H1 (cell line): ENCODE measurements around the gene LONRF2. TPM values are rescaled to one million over a fixed set of nuclear protein-coding genes. Genes with fewer than 3 reads are reported as not detected.

Source experiments
- CTCF ChIA-PET: fragments of 300-600 bp; sonication (Branson Sonifier 250); formaldehyde crosslinking; loops from one replicate; lab custom pipeline; 2021; ENCODE audit not compliant: partially characterized antibody; lab: Charles Lee
- POLR2A ChIA-PET: fragments of 300-600 bp; sonication (Branson Sonifier 250); formaldehyde crosslinking; loops from one replicate; lab custom pipeline; 2021; ENCODE audit warnings: inconsistent platforms; ENCODE audit not compliant: partially characterized antibody; lab: Charles Lee
- DNase-seq, 2 experiments: peaks; one replicate each; pipeline versions ENCODE4 v3.0.0 to v3.0.0-alpha.2; 2010 to 2022; ENCODE audit warnings: low spot score in 2 of 2, low read depth in 1 of 2, mixed read lengths in 1 of 2
- FAIRE-seq: peaks from 2 replicates; lab custom pipeline; 2011; peaks lifted over from hg19 to GRCh38; lab: Jason Lieb, UNC
- H2AFZ ChIP-seq: 2 replicates; pipeline ENCODE4 v1.8.1; 2012; ENCODE audit warnings: low read length, inconsistent platforms
- H2AK5ac ChIP-seq: 2 replicates; pipeline ENCODE4 v1.6.1; 2013; ENCODE audit warnings: low read depth, low read length
- H2BK120ac ChIP-seq: replicated peaks from 2 replicates; pipeline ENCODE3; 2013; ENCODE audit warnings: low read depth, low read length, inconsistent platforms
- H2BK12ac ChIP-seq: 2 replicates; pipeline ENCODE4 v1.6.1; 2013; ENCODE audit warnings: low read depth, low read length
- H2BK15ac ChIP-seq: 2 replicates; pipeline ENCODE4 v1.6.1; 2013; ENCODE audit warnings: low read length
- H2BK20ac ChIP-seq: 2 replicates; pipeline ENCODE4 v1.6.1; 2013; ENCODE audit warnings: low read length
- H2BK5ac ChIP-seq: 2 replicates; pipeline ENCODE4 v1.6.1; 2013; ENCODE audit warnings: low read depth, low read length
- H3K14ac ChIP-seq: 2 replicates; pipeline ENCODE4 v1.6.1; 2013; ENCODE audit warnings: inconsistent platforms; ENCODE audit not compliant: insufficient read length
- H3K18ac ChIP-seq: 2 replicates; pipeline ENCODE4 v1.6.1; 2013; ENCODE audit warnings: low read length; ENCODE audit errors: extremely low read depth
- H3K23ac ChIP-seq: 2 replicates; pipeline ENCODE4 v1.6.1; 2013; ENCODE audit warnings: inconsistent platforms; ENCODE audit not compliant: insufficient read length
- H3K23me2 ChIP-seq: 2 replicates; pipeline ENCODE4 v1.6.1; 2013; ENCODE audit warnings: low read depth, low read length
- H3K27ac ChIP-seq: 2 replicates; pipeline ENCODE4 v1.6.1; 2011; ENCODE audit warnings: low read depth, low read length, inconsistent platforms
- H3K27me3 ChIP-seq, 4 experiments: replicated peaks in 1 of 4; 1 replicate in 1 of 4; 2 replicates in 3 of 4; pipeline versions ENCODE4 v1.6.1 to v1.8.1; 2011 to 2013; ENCODE audit warnings: low read length in 3 of 4, mild to moderate bottlenecking in 3 of 4, inconsistent platforms in 2 of 4, mixed read lengths in 2 of 4, moderate library complexity in 1 of 4; ENCODE audit not compliant: control insufficient read depth in 3 of 4, insufficient read depth in 3 of 4; ENCODE audit errors: extremely low read depth in 1 of 4
- H3K36me3 ChIP-seq, 4 experiments: 2 replicates each; pipeline versions ENCODE4 v1.6.1 to v1.8.1; 2011 to 2013; ENCODE audit warnings: mild to moderate bottlenecking in 4 of 4, low read length in 3 of 4, moderate library complexity in 2 of 4, control low read depth in 1 of 4, inconsistent platforms in 1 of 4; ENCODE audit not compliant: insufficient read depth in 4 of 4, control insufficient read depth in 2 of 4
- H3K4ac ChIP-seq: replicated peaks from 2 replicates; pipeline ENCODE3; 2013; ENCODE audit warnings: low read length, low read depth, mixed read lengths, inconsistent platforms; ENCODE audit not compliant: insufficient read length
- H3K4me1 ChIP-seq, 4 experiments: replicated peaks in 1 of 4; 1 replicate in 1 of 4; 2 replicates in 3 of 4; pipeline versions ENCODE4 v1.6.1 to v1.8.1; 2011 to 2013; ENCODE audit warnings: low read length in 3 of 4, inconsistent platforms in 2 of 4, mixed read lengths in 1 of 4; ENCODE audit not compliant: insufficient read depth in 4 of 4, control insufficient read depth in 3 of 4
- H3K4me2 ChIP-seq, 2 experiments: 2 replicates each; pipeline versions ENCODE4 v1.6.1 to v1.8.1; 2011 to 2013; ENCODE audit warnings: low read depth in 2 of 2, low read length in 2 of 2, control low read depth in 1 of 2, inconsistent platforms in 1 of 2, mild to moderate bottlenecking in 1 of 2; ENCODE audit not compliant: insufficient read depth in 1 of 2
- H3K4me3 ChIP-seq, 4 experiments: fragments of 200-600, 300-600 bp in 1 of 4; sonication (generic), shearing (Covaris generic), sonication (Bioruptor Twin) in 1 of 4; 2 replicates each; pipeline versions ENCODE4 v1.5.1 to v1.8.1; 2011 to 2016; ENCODE audit warnings: low read length in 4 of 4, low read depth in 3 of 4, control low read depth in 2 of 4, inconsistent platforms in 2 of 4, mild to moderate bottlenecking in 2 of 4, mixed read lengths in 1 of 4, moderate library complexity in 1 of 4; ENCODE audit not compliant: insufficient read depth in 2 of 4; ENCODE audit errors: extremely low read depth in 1 of 4
- H3K56ac ChIP-seq: replicated peaks from 2 replicates; pipeline ENCODE3; 2013; ENCODE audit warnings: low read depth, mild to moderate bottlenecking, mixed read lengths, low read length, inconsistent platforms; ENCODE audit not compliant: insufficient read length
- H3K79me1 ChIP-seq: 2 replicates; pipeline ENCODE4 v1.6.1; 2013; ENCODE audit warnings: low read depth, low read length, control low read depth
- H3K79me2 ChIP-seq, 2 experiments: 2 replicates each; pipeline versions ENCODE4 v1.6.1 to v1.8.1; 2012 to 2013; ENCODE audit warnings: low read length in 2 of 2, mild to moderate bottlenecking in 2 of 2, inconsistent platforms in 1 of 2; ENCODE audit not compliant: insufficient read depth in 2 of 2, control insufficient read depth in 1 of 2
- H3K9ac ChIP-seq, 4 experiments: replicated peaks in 1 of 4; 1 replicate in 1 of 4; 2 replicates in 3 of 4; pipeline versions ENCODE4 v1.6.1 to v1.8.1; 2011 to 2013; ENCODE audit warnings: low read depth in 3 of 4, low read length in 3 of 4, control low read depth in 2 of 4, mild to moderate bottlenecking in 2 of 4, moderate library complexity in 2 of 4, inconsistent platforms in 1 of 4; ENCODE audit errors: extremely low read depth in 1 of 4
- H3K9me3 ChIP-seq, 2 experiments: 2 replicates each; pipeline versions ENCODE4 v1.6.1 to v1.8.1; 2012 to 2013; ENCODE audit warnings: mild to moderate bottlenecking in 2 of 2, moderate library complexity in 2 of 2, control low read depth in 1 of 2, inconsistent platforms in 1 of 2, low read depth in 1 of 2, low read length in 1 of 2, mixed read lengths in 1 of 2; ENCODE audit not compliant: insufficient read depth in 2 of 2
- H4K20me1 ChIP-seq, 2 experiments: replicated peaks in 1 of 2; 2 replicates each; pipeline versions ENCODE3 to v1.8.1; 2011 to 2013; ENCODE audit warnings: inconsistent platforms in 2 of 2, low read length in 2 of 2, mild to moderate bottlenecking in 1 of 2; ENCODE audit not compliant: insufficient read depth in 2 of 2, control insufficient read depth in 1 of 2
- H4K5ac ChIP-seq: 2 replicates; pipeline ENCODE4 v1.6.1; 2013; ENCODE audit warnings: low read length, low read depth, mixed read lengths, inconsistent platforms; ENCODE audit not compliant: insufficient read length
- H4K8ac ChIP-seq: 2 replicates; pipeline ENCODE4 v1.8.0; 2013; ENCODE audit warnings: mild to moderate bottlenecking, moderate library complexity, low read length, inconsistent platforms; ENCODE audit not compliant: insufficient read depth; ENCODE audit errors: extremely low read depth
- H4K91ac ChIP-seq: replicated peaks from 2 replicates; pipeline ENCODE3; 2013; ENCODE audit warnings: low read length, mixed read lengths, inconsistent platforms; ENCODE audit not compliant: insufficient read length
- ASH2L ChIP-seq: fragments of 200-600, 300-600 bp; sonication (generic); IDR thresholded peaks from one replicate; pipeline ENCODE4 v1.7.1; 2017; ENCODE audit warnings: low read length
- CREB1 ChIP-seq: IDR thresholded peaks from 2 replicates; pipeline ENCODE4 v1.6.1; 2012; ENCODE audit warnings: inconsistent platforms
- GABPA ChIP-seq: IDR thresholded peaks from 2 replicates; pipeline ENCODE4 v1.6.1; 2011; ENCODE audit warnings: mild to moderate bottlenecking, low read length, moderate library complexity, borderline replicate concordance; ENCODE audit not compliant: insufficient read depth
- JUND ChIP-seq: IDR thresholded peaks from 2 replicates; pipeline ENCODE4 v1.6.1; 2011; ENCODE audit warnings: mild to moderate bottlenecking, improper control_type of control experiment, low read length
- PHF8 ChIP-seq: fragments of 200-600 bp; sonication (generic); conservative IDR thresholded peaks from 2 replicates; pipeline ENCODE4 v1.7.1; 2012; ENCODE audit warnings: low read depth, mild to moderate bottlenecking, inconsistent platforms, low read length, moderate library complexity
- SP1 ChIP-seq: IDR thresholded peaks from 2 replicates; pipeline ENCODE4 v1.6.1; 2011; ENCODE audit warnings: low read depth, low read length
- WGBS, 2 experiments: shearing (Covaris generic) in 1 of 2; methylation state at CpG; one replicate each; pipeline versions ENCODE4 v1.1.6 to v1.1.7; 2013 to 2015; ENCODE audit warnings: low lambda C conversion rate in 2 of 2, mixed read lengths in 2 of 2, inconsistent platforms in 1 of 2, low coverage in 1 of 2, missing lambda C conversion rate in 1 of 2; ENCODE audit not compliant: insufficient replicate concordance in 2 of 2, insufficient coverage in 1 of 2, insufficient read length in 1 of 2; ENCODE audit errors: extremely low coverage in 1 of 2, missing lambda C conversion rate in 1 of 2; 5-methylcytosine and 5-hydroxymethylcytosine counted together
- polyA plus RNA-seq, 7 experiments: library from polyadenylated mRNA; depleted of rRNA in 3 of 7; stranded (reverse) in 5 of 7; unstranded in 2 of 7; fragments of >200 nt in 5 of 7; fragments of 200-250 nt in 2 of 7; gene quantifications; 1 replicate in 5 of 7; 2 replicates in 1 of 7; 4 replicates in 1 of 7; pipeline versions ENCODE4 v1.2.1 to v1.2.3, GENCODE V29; 2011 to 2013; ENCODE audit warnings: missing spikeins in 2 of 7, mixed read lengths in 2 of 7
- total RNA-seq: library from RNA; stranded (reverse); fragmentation: NEBNext Ultra II Directional; extraction: Animal tissue kit (Norgen Biotek cat#: 25700); gene quantifications from 2 replicates; pipeline ENCODE4 v1.2.1, GENCODE V29; 2021

The LONRF2 gene
- total and polyA plus RNA-seq, 2 of the 8 experiments (the other 6 are each of a cell fraction or from before 2014, with no cell fraction given) = 0.24 to 0.74 TPM

- no peak overlapping the region for H4K91ac ChIP-seq
- DNase-seq (no peak), FAIRE-seq (no peak)
- no peak overlapping the region for H3K23ac ChIP-seq
- no peak overlapping the region for H3K4me2 ChIP-seq
- H2BK5ac ChIP-seq = no peak overlapping the region
- H3K36me3 ChIP-seq = no peaks in the 10 kb centered on the region
- POLR2A ChIA-PET = no interaction called here
- H3K27ac ChIP-seq = no peak overlapping the region
- TF ChIP-seq CREB1 (no peak), JUND (no peak), GABPA (no peak), SP1 (no peak), PHF8 (no peak), ASH2L (no peak)
- H2BK120ac ChIP-seq = no peak overlapping the region
- H3K23me2 ChIP-seq = no peaks in the 10 kb centered on the region
- no peak overlapping the region for H2BK15ac ChIP-seq
- H3K27me3 ChIP-seq = no peaks in the 10 kb centered on the region
- H2AK5ac ChIP-seq = no peak overlapping the region
- H2AFZ ChIP-seq = no peak overlapping the region
- H2BK20ac ChIP-seq = no peak overlapping the region
- no peak overlapping the region for H4K5ac ChIP-seq
- CTCF ChIA-PET = no interaction called here
- H3K14ac ChIP-seq = no peak overlapping the region
- H3K18ac ChIP-seq = no peak overlapping the region
- no peak overlapping the region for H3K9ac ChIP-seq
- H3K4me1 ChIP-seq = no peaks in the 10 kb centered on the region
- no peak overlapping the region for H4K8ac ChIP-seq
- H3K79me2 ChIP-seq = no peaks in the 10 kb centered on the region
- H3K4ac ChIP-seq = no peak overlapping the region
- H3K9me3 ChIP-seq = peaks cover 6 to 9% of the 10 kb centered on the region in 2 experiments; a peak in 1 of 4 replicates
- no peak overlapping the region for H3K4me3 ChIP-seq
- WGBS, 2 experiments = 87% methylated on average over 2 of the region's 2 CpGs; no CpG with 5 or more reads in 1 of the 2 experiments
- H3K79me1 ChIP-seq = no peaks in the 10 kb centered on the region
- no peak overlapping the region for H3K56ac ChIP-seq
- no peak overlapping the region for H2BK12ac ChIP-seq
- no peaks in the 10 kb centered on the region for H4K20me1 ChIP-seq
Observed at GRCh38 chr2:100358554-100358953, 36.3 kb upstream of the LONRF2 start.
